Measurements from ENCODE around the gene SARDH.

DNA sequence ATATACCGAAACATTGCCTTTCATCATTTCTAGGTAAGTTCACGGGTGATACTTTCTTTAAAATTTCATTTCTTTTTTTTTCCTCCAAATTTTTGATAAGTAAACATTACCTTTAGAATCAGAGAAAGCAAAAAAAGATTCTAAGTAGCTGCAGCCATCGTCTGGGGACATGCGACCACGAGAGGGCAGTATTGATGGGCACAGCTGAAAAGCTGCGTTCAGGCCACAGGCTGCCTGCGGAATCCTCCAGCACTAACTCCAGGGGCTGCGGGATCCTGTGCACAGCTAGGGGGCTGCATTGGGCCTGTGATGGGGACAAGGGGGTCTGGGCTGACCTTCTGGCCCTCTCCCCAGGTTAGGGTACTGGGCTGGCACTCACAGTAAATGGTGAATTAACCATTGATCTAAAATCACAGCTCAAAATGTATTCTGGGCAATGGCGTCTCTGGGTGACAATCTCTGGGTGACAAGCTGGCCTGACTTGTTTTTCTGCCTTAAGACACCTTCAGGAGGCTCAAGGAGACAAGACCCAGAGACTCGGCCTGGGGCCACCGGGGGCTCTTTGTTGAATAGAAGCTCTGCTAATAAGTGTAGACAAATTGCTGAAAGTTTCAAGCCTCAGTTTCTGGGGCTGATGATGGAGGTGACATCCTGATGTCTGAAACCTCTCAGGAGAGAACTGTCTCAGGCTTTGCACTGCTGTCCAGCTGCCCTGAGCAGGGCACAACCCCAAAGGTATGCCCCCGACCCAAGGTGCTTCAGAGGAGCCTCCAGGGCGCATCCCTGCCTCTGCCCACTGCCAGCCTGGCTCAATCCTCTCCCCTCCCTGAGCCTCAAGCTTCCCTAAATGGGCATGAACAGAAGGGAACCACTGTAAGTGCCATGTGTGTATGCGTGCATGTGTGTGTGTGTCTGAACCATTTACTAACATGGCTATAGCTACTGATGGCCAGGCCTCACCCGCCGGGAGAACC, 44.3 kb upstream of the SARDH start:
- TF ChIP-seq, protein P1, sequence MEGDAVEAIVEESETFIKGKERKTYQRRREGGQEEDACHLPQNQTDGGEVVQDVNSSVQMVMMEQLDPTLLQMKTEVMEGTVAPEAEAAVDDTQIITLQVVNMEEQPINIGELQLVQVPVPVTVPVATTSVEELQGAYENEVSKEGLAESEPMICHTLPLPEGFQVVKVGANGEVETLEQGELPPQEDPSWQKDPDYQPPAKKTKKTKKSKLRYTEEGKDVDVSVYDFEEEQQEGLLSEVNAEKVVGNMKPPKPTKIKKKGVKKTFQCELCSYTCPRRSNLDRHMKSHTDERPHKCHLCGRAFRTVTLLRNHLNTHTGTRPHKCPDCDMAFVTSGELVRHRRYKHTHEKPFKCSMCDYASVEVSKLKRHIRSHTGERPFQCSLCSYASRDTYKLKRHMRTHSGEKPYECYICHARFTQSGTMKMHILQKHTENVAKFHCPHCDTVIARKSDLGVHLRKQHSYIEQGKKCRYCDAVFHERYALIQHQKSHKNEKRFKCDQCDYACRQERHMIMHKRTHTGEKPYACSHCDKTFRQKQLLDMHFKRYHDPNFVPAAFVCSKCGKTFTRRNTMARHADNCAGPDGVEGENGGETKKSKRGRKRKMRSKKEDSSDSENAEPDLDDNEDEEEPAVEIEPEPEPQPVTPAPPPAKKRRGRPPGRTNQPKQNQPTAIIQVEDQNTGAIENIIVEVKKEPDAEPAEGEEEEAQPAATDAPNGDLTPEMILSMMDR (IDR thresholded peaks at IDR 0.05; ENCODE audit: low read depth, low read length, poor library complexity, severe bottlenecking): peak; percentile 83
- no peak for TF ChIP-seq EZH2phosphoT487 (IDR thresholded peaks at IDR 0.05; ENCODE audit: borderline replicate concordance, low read length)
